ENCODE data around the gene GNB1. TPM values are rescaled to one million over a fixed set of nuclear protein-coding genes. Genes with fewer than 3 reads are reported as not detected.

The GNB1 gene
- total RNA-seq, 1 donor from 2014 or later = 257 TPM

DNA sequence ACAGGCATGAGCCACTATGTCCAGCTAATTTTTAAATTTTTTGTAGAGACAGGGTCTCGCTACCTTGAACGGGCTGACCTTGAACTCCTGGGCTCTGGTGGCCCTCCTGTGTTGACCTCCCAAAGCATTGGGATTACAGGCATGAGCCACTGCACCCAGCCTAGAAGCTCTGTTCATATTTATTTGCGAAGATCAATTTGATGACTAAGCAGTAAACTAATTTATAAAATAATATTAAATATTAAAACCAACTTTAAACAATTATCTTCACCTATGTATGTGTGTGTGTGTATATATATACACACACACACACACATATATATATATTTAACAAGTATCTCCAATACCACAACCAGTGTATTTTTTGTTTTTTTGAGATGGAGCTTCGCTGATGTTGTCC, 117.0 kb downstream of the GNB1 start:
- TF ChIP-seq CTCF (IDR thresholded peaks at IDR 0.05; ENCODE audit: insufficient read depth, low read length, poor library complexity, severe bottlenecking) = no peak
- no peaks in the 10 kb centered on the region for H3K36me3 ChIP-seq (ENCODE audit: control insufficient read depth, insufficient read depth, low read length)
- no peak overlapping the region for H3K4me3 ChIP-seq (ENCODE audit: low read depth, low read length)
- no peaks in the 10 kb centered on the region for H3K27me3 ChIP-seq (ENCODE audit: control insufficient read depth, insufficient read depth, low read length)
- no peak for DNase-seq (ENCODE audit: low read depth)

DNA sequence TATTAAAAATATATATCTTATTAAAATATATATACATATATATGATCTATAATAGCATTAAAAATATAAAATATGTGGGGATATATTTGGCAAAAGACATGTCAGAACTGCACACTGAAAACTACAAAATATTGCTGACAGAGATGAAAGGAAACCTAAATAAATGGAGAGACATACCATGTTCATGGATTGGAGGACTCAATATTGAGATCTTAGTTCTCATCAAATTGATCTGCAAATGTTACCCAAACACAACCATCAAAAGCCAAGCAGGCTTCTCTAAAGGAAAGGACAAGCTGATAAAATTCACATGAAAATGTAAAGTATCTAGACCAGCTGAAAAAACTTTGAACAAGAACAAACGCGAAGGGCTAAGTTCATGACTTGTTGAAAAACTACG, 119.8 kb downstream of the GNB1 start:
- no peak overlapping the region for H3K4me3 ChIP-seq (ENCODE audit: low read depth, low read length)
- no peaks in the 10 kb centered on the region for H3K36me3 ChIP-seq (ENCODE audit: control insufficient read depth, insufficient read depth, low read length)
- DNase-seq (ENCODE audit: low read depth) = no peak
- no peaks in the 10 kb centered on the region for H3K27me3 ChIP-seq (ENCODE audit: control insufficient read depth, insufficient read depth, low read length)
- TF ChIP-seq CTCF (IDR thresholded peaks at IDR 0.05; ENCODE audit: insufficient read depth, low read length, poor library complexity, severe bottlenecking) = no peak

DNA sequence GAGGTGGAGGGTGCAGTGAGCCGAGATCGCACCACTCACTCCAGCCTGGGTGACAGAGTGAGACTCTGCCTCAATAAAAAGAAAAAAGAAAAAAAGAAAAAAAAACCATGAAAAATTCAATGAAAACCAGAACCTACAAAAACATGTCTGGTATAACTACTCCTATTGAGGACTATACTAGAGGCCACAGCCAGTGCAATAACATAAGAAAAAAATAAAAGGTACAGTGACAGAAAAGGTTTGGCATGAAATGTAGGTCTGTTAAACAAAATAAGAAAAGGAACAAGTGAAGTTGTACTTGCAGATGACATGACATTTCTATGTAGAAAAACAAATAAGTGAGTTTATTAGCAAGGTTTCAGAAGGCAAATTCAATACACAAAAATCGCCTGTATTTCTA, 120.8 kb downstream of the GNB1 start:
- Histone ChIP-seq H3K27me3 (ENCODE audit: control insufficient read depth, insufficient read depth, low read length) (no peaks in the 10 kb centered on the region), H3K36me3 (ENCODE audit: control insufficient read depth, insufficient read depth, low read length) (no peaks in the 10 kb centered on the region), H3K4me3 (ENCODE audit: low read depth, low read length) (no peak overlapping the region)
- TF ChIP-seq CTCF (IDR thresholded peaks at IDR 0.05; ENCODE audit: insufficient read depth, low read length, poor library complexity, severe bottlenecking) = no peak
- no peak for DNase-seq (ENCODE audit: low read depth)

DNA sequence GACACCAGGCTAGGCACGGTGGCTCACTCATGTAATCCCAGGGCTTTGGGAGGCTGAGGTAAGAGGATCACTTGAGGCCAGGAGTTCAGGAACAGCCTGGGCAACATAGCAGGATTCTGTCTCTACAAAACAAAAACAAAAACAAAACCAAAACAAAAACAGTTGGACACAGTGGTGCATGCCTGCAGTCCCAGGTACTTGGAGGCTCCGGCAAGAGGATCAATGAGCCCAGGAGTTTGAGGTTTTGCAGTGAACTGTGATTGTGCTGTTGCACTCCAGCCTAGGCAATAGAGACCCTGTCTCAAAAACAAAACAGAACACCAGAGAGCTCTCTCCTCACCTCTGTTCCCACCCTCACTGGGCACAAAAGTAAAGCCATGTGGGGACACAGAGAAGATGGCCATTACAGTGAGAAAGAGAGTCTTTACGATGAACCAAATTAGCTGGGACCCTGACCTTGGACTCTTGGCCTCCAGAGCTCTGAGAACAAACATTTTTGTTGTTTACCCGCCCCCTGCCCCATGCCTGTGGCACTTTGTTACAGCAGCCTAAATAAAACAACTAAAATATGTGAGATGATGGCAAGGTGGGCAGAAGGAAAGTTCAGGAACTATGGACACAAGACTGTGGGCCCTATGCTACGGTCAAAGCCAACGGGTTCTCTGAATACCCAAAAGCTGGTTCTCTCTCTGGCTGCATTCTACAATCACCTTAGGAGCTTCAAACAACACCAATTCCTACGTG, 122.5 kb downstream of the GNB1 start:
- TF ChIP-seq CTCF (IDR thresholded peaks at IDR 0.05; ENCODE audit: insufficient read depth, low read length, poor library complexity, severe bottlenecking) = no peak
- Histone ChIP-seq H3K36me3 (ENCODE audit: control insufficient read depth, insufficient read depth, low read length) (peaks cover 1% of the 10 kb centered on the region), H3K4me3 (ENCODE audit: low read depth, low read length) (no peak overlapping the region), H3K27me3 (ENCODE audit: control insufficient read depth, insufficient read depth, low read length) (no peaks in the 10 kb centered on the region)
- DNase-seq (ENCODE audit: low read depth) = no peak

DNA sequence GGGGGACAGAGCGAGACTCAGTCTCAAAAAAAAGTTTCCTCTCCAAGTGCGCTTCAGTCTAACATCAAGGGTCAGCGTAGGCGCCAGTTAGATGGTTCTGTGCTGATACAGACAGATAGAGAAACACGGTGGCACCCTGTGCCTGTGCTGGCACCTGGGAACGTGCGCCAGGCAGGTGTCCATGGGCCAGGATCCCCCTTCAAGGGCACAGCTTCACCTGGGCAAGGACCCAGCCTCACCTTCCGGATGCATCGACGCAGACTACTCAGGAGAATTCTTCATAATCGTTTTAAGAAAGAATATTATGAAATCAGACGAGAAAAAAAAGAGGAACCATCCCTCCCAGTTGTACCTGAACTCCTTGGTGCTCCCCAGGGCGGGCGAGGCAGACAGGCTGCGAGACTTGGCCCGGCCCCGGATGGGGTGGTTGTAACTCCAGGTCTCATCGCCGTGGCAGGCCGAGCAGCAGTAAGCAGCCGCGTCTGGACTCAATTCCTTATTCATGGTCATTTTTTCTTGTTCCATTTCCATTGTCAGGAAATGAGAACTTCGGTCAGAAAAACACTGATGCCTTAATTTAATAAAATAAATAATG, 125.9 kb downstream of the GNB1 start:
- Histone ChIP-seq H3K36me3 (ENCODE audit: control insufficient read depth, insufficient read depth, low read length) (peaks cover 5% of the 10 kb centered on the region), H3K4me3 (ENCODE audit: low read depth, low read length) (no peak overlapping the region), H3K27me3 (ENCODE audit: control insufficient read depth, insufficient read depth, low read length) (no peaks in the 10 kb centered on the region)
- no peak for DNase-seq (ENCODE audit: low read depth)
- TF ChIP-seq CTCF (IDR thresholded peaks at IDR 0.05; ENCODE audit: insufficient read depth, low read length, poor library complexity, severe bottlenecking) = no peak

All from kidney epithelial cell (primary cell).